Germinal center (tissue), 1 donor: Measurements from ENCODE around the gene CD300A.

Experiments used
- DNase-seq: peaks from one replicate; pipeline ENCODE4 v3.0.0; 2012; ENCODE audit warnings: mixed read lengths, low spot score

The CD300A gene

DNA sequence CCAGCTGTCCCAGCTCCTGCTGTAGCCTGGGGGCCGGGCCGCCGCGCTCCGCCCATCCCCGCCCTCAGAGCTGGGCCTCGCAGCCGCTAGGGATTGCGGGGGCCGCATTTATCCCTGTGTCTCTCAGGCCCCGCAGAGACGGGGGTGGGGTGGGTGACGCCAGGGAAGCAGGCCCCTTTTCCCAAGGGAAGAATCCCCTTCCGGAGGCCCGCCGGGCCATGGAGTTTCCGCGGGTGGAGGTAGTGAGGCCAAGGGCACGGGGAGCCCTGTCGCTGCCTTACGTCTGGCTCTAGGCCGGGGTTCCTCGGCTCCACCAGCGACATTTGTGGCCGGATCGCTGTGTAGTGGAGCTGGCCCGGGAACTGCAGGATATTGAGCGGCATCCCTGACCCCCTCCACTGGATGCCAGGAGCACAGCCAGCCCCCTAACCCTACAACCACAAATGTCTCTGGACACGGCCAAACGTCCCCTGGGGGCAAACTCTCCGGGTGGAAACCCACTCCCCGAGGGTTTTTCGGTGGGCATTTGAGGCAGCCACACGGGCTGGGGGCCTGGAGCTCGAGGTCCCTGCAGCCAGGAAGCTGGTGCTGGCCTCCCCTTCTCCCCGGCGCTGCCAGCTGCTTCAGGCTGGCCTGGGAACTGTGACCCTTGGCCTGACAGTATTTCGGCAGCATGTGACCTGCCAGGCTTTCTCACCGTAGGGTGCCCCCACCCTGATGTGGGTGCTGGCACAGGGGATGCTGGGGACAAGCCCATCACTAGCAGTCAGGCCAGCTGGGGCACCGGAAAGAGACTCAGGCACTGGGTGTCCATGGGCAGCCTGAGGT is 12.0 kb upstream of the CD300A start:
- no peak for DNase-seq

DNA sequence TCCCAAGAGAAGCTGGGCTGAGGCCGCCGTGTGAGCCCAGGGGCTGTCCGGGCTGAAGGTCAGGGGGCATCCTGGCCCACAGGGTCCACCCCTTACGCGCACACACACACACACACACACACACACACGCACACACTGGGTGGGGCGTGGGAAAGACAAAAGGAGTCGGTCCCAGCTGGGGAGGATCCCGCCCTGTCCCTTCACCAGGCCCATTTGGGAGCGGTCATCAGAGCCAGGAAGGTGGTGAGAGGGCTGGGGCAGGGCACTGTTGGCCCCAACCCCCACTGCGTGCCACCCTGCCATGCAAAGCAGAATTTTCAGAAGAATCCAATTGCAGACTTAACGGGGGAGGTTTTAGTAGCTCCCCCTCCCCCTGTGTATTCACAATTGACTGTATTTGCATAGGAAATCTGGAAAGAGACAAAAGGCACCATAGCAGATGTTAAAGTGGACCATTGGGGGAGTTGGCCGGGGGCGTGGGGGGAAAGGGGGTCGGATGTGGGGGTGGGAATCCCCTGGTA is 11.3 kb upstream of the CD300A start:
- DNase-seq: no peak

DNA sequence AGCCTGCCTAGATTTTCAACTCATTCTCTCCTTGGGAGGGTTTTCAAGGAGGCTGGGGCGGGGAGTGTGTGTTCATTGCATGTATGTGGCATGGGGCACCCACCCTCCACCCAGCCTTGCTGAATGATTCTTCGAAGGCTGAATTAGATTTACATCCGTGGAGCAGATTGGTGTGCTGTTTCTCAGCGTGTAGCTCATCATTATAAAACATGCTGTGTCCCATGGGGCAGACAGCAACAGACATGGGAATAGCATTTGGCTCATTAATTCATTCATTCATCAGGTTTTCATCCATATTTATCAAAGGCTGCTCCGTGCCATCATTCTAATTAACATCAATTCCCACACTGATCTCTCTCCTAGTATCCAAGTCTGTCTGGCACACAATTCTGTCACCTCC is 10.6 kb upstream of the CD300A start:
- no peak for DNase-seq

DNA sequence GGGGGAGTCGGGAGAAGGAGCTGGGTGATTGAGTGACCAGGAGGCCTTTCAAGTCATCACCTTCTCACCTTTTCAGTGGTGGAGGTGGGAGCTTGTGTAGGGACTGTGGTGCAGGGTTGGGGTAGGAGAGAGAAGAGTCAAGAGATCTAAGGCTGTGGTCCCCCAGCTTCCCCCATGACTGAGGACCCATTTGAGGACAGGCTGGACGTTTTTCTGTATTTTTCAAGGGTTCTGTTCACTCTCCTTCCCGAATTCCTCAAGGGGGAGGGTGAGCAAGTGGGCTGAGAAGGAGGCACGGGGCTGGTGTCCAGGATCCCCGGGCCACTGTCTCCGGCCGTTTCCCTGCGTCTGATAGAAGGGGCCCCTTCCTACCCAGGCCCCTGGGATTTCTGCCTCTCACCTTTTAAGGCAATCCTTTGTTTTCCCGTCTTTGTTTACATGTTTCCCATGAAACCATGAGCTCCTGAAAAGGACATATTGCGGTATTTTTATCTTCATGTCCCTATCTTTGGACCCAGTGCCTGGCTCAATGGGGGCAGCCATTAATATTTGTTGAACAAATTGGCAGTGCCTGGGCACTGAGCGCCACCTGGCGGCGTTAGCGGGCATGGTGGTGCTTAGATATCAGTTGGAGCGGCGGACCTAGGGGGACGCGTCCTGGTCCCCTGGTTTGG is 9.2 kb upstream of the CD300A start:
- DNase-seq: peak; percentile 70

DNA sequence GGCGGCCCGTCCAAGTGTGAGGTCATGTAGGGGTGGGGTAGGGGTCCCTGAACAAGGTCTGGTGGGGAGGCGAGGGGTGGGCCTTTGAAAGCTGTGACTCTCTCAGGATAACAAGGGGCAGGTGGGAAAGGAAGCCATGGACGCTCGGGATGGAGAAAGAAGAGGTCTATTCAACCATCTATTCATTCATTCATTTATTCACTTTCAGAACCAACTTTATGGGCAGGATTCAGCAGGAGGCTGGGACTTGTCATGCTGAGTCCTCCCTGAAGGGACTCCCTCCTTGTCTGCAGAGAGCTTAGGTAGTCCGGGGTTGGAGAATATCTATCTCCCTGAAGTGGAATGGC is 8.6 kb upstream of the CD300A start:
- no peak for DNase-seq

DNA sequence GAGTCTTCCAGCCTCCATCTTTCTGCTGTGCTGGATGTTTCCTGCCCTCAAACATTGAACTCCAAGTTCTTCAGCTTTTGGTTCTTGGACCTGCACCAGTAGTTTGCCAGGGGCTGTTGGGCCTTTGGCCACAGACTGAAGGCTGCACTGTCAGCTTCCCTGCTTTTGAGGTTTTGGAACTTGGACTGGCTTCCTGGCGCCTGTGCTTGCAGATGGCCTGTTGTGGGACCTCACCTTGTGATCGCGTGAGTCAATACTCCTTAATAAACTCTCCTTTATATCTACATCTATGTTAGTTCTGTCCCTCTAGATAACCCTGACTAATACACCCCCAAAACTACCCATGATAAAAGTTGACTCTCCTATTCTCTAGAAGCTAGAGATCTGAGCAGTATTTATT is 7.6 kb upstream of the CD300A start:
- no peak for DNase-seq

DNA sequence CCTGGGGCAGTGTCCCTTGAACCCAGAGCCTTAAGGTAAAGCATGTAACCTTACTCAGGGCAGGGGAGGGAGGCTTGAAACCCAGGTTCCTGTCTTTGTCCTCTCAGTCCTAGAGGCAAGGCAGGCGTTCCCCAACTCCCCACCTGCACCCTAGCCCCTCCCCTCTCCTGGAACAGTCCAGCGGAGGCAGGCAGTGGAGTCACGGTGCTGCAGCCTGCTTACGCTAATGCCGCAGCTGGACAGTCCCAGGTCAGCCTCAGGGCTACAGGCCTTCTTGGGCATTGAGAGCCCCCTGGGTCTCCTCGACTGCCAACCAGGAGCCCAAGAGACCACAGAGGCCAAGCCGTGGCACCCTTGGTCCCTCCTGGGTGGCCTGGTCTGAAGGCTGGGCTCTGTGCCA is 6.8 kb upstream of the CD300A start:
- DNase-seq: no peak

DNA sequence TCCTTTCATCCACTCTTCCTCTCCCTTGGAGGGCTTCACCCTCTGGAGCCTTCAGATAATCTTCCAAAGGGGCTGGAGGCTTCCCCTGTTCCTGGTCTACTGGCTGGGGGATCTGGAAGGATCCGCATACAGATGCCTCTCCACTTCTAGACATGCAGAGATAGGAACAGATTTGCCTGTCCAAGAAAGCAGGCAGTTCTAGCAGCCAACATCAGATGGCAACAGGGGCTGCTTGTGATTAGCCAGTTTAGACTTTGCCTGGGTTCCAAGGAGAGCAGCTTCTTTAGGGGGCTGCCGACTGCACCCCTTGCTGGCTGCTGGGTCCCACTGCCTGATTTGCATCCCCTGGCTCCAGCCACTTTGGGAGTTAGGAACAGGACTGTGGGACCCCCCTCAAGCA is 6.2 kb upstream of the CD300A start:
- no peak for DNase-seq

DNA sequence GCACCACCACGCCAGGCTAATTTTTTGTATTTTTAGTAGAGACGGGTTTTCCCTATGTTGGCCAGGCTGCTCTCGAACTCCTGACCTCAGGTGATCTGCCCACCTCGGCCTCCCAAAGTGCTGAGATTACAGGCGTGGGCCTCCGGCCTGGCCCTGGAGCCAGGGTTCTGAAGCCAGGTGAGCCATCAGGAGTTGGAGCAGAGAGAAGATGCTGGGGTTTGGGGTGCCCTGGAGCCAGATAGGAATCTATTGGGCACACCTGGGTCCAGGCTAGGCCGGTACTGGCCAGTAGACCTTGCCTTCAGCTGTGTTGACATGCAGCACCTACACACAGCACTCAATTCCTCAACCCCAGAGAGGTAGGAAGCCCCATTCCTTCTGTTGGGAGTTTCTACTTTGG is 5.4 kb upstream of the CD300A start:
- DNase-seq: no peak

DNA sequence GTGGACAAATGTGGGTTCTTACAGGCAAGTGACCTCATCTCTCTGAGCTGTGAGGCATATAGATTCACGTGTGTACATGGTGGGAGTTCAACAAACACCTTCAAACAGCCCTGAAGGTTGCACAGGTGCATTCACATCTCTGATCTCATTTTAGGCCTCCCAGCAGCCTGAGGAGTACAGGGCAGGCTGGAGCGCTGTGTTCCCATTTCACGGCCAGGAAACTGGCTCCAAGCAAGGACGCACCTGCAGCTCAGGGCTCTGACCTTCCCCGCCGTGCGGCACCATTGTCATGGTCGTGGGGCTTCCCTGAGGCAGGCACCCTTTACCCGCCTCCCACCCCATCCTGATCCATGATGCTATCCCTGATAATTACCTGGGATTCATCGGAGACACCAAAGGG is 4.8 kb upstream of the CD300A start:
- DNase-seq: no peak

DNA sequence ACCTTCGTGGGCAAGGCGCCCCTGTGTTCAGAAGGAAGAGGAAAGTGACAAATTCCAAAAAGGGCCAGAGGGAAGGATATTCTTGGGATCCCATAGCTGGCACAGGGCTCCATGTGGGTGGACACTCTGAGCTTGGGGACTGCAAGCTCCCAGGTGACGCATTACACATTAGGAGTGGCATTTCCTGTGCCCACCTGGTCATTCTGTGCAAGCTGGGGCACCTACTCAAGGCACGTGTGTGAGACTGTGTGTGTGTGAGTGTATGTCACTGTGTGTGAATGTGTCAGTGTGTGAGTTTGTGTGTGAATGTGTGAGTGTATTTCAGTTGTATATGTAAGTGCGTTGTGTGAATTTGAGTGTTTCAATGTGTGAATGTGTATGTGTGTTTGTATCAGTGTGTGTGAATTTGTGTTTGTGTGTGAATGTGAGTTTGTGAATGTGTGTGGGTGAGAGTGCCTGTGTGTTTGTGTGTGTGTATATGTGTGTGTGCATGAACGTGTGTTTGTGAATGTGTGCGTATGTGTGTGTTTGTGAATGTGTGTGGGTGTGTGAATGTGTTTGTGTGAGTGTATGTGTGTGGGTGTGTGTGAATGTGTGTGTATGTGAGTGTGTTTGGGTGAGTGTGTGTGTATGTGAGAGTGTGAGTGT is 1.6 kb upstream of the CD300A start:
- DNase-seq: no peak

DNA sequence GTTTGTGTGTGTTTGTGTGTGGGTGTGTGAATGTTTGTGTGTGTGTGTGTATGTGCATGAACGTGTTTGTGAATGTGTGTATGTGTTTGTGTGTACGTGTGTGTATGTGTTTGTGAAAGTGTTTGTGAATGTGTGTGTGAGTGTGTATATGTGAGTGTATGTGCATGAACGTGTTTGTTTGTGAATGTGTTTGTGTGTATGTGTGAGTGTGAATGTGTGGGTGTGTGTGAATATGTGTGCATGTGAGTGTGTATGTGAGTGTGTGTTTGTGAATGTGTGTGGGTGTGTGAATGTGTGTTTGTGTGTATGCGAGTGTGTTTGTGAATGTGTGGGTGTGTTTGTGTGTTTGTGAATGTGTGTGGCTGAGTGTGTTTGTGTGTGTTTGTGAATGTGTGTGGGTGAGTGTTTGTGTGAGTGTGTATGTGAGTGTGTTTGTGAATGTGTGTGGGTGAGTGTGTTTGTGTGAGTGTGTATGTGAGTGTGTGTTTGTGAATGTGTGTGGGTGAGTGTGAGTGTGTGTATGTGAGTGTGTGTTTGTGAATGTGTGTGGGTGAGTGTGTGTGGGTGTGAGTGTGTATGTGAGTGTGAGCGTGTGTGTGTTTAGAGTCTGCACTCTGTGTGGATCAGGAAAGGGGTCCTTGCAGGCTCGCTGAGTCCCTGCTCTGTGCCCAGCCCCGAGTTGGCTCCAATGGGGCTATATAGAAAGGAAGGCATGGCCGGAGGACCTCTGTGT is 890 bp upstream of the CD300A start:
- DNase-seq: no peak

DNA sequence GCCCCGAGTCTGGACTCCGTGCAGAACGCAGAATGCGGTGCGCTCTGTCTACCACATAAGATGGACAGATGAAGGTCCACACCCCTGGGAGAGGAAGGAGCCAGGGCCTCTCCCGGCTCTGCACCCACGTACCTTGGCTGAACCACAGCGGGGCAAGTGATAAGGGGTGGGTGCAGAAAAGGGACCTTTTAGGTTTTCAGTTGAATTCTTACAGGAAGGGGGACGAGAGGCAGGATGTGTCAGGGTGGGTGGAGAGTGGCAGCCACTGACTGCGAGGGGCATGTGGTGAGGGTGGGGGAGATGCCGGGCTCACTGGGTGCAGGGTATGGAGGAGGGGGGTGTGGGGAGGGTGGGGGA is 372 bp downstream of the CD300A start:
- DNase-seq: no peak

DNA sequence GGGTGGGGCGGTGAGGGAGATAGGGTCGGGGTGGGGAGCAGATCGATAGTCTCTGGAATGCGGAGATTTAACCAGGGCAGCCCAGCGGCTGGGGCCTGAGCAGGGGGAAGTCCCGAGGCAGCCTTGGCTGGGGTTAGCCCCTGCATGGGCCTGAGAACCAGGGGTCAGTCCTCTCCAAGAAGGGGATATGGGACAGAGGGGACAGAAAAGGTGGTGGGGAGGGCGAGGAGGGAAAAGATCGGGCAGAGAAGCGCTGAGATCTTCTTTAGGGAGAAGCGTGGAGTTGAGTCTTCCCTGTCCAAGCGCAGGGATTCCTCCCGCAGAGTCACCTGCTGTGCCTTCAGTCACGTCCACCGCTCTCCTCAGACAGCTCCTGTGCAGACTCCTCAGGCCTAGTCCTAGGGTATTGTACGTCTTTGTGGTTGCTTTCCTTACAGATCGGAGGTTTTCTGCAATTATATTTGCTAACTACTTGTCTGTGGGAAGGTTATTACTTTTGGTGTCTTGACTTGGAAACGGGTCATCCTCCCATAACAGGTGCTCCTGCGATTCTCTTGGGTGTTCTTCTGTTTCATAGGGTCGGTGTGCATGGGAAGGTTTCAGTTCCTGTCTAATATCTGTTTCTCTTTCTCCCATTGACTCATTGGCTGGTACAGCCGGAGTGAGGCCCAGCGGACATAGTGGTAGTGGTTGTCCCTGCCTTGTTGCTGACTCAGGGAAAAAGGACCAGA is 952 bp downstream of the CD300A start:
- DNase-seq: peak; percentile 30

DNA sequence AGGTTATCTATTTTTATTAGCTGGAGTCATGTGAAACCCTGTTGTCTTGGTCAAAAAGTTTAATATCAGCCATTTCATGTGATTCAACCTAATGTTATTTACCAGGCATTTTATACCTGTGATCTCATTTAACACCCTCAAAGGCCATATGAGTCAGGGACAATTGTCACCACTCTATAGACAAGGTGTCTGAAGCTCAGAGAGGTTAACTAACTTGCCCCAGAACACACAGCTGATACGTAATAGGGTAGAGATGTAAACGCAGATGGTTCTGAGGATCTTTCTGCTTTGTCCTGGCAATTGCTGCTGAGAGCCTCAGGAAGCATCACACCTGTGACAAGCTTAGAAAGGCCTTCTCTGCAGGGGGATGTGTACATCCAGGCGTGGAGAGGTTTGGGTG is 4.9 kb downstream of the CD300A start:
- DNase-seq: no peak

DNA sequence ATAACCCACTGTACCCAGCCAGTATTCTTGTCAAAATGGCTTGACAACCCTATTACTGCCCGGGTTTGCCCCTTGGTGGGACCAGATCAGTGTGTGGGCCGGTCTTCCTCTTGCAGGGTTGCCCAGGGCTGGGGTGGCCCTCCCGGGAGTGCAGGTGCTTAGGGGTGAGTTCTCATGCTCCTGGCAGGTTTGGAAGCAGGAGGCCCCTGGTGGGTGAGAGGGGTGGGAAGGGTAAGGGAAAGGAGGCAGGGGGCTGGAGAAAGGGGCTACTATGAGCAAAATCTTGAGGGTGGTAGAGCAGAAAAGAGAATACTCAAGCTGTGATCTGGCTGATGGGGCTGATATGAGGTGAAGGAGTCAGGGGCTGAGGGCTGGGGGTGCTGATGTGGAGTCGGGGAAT is 6.5 kb downstream of the CD300A start:
- DNase-seq: no peak

DNA sequence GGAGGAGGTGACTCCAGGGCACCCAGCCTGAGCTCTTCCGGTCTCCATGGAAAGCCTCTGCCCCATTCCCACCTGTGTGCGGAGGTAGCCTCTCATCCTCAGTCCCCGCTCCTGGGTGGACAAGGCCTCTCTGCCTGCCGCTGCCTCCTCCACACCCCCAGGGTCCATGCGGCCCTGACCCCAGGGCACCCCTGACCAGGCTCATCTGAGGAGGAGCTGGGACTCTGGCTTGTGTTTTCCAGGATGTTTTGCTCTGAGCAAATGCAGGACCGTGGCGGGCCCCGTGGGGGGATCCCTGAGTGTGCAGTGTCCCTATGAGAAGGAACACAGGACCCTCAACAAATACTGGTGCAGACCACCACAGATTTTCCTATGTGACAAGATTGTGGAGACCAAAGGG is 6.9 kb downstream of the CD300A start:
- no peak for DNase-seq

DNA sequence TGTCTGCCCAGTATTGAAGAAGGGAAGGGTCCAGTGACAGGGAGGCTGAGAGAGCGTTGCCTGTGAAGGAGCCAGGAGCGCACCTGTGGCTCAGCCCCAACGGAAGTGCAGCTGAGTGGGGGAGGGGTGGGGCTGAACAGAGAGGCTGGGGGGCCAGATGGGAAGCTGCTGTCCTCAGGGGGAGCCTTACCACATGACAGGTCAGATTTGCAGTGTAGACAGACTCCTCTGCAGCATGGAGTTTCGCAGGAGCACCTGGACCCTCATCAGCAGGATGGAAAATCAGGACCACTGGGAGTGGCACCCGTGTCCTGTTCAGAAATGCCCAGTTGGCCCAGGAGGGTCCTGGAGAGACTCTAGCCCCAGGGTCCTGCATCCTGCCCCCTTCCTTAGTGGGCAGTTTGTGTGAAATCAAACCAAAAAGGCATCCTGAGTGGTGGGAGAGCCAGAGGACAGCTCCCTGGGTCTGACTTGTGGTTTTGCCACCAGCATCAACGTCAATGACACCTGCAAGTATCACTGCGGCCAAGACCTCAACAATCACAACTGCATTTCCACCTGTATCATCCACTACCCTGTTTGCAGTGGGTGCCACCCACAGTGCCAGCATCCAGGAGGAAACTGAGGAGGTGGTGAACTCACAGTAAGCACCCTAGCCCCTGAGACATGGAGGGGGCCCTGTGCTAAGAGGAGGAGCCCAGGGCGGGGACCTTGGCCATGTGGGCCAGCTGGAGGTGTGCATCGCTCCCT is 7.8 kb downstream of the CD300A start:
- DNase-seq: no peak

DNA sequence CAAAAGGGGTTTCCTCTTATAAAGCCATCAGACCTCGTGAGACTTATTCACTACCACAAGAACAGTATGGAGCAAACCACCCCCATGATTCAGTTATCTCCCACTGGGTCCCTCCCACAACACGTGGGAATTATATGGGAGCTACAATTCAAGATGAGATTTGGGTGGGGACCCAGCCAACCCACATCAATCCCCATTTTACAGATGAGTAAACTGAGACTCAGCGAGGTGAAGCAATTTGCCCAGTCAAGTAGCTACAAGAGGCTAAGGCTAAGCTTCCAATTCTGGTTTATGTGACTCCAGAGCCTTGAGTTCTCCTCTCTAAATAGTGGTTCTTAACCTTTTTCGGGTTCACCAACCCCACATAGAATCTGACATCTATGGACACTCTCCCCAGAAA is 8.8 kb downstream of the CD300A start:
- DNase-seq: no peak

DNA sequence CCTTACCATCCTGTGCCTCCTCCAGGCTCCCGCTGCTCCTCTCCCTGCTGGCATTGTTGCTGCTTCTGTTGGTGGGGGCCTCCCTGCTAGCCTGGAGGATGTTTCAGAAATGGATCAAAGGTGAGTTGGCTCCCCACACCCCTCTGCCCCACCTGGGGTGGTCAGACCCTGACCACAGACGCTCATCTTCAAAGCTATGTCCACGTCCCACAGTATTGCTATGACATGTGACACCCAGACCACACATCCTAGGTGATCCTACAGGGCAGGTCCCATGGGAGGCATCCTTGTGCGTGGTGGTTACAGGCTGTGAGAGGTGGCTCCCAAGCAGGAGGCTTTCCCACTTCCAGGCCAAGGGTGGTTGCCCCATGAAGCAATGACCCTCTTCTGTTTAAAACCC is 11.0 kb downstream of the CD300A start:
- no peak for DNase-seq

DNA sequence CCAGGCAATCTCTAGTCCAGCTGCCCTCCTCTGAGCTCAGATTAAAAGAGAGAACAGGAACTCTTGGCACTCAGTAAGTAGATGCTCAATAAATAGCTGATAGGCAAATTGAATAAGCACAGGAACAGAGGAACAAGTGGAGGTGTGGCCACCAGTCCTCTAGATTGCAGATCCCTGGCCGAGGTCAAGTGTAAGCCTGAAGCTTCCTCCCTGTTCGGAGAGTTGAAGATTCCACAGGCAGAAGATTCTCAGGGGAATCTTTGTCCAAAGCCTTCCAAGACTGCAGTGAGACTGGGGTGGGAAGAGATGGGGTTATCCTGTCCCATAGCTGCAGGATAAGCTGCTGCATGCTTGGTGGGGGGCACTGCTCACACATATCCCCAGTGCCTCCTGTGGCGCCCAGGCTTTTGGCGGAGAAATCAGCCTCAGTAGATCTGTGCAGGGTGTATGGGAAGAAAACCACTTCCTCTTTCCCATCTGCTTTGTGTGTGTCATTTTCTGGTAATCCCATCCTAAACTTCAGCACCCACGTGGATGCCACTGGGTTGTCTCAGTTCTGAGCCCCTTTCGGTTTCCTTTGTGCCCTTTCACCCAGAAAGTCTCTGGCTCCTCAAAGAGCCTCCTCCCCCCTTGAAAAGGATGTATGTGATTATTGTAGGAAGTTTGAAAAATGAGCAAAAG is 12.1 kb downstream of the CD300A start:
- no peak for DNase-seq
